ENCODE results near the gene HOXB8. TPM values are rescaled to one million over a fixed set of nuclear protein-coding genes. Genes with fewer than 3 reads are reported as not detected.

HOXB8 gene
- polyA plus RNA-seq (ENCODE audit: insufficient read length): 0.49 TPM

- DNase-seq: no peak
These were observed at the start of gene HOXB8 for GRCh38 chr17:48615047-48615962. Gene HOXB8 (minus strand): TSS chr17:48615292. CDS start chr17:48614704, 588 bp downstream.

GRCh38 chr17:48663134-48663924 is 48.2 kb upstream of the HOXB8 start:
- DNase-seq: no peak

- DNase-seq: no peak
These were observed 40.8 kb upstream of the HOXB8 start for GRCh38 chr17:48655913-48656312.

- no peak for DNase-seq
These were observed 34.6 kb upstream of the HOXB8 start for GRCh38 chr17:48649741-48650140.

GRCh38 chr17:48647963-48648245 is 32.8 kb upstream of the HOXB8 start:
- DNase-seq: no peak

GRCh38 chr17:48647103-48647962 is 32.2 kb upstream of the HOXB8 start:
- DNase-seq: no peak

- DNase-seq: no peak
These were observed 31.4 kb upstream of the HOXB8 start for GRCh38 chr17:48646183-48647102.

- DNase-seq: no peak
These were observed 30.6 kb upstream of the HOXB8 start for GRCh38 chr17:48645639-48646182.

- no peak for DNase-seq
These were observed 29.9 kb upstream of the HOXB8 start for GRCh38 chr17:48644910-48645557.

- DNase-seq: no peak
These were observed 29.1 kb upstream of the HOXB8 start for GRCh38 chr17:48644159-48644558.

- no peak for DNase-seq
These were observed 28.6 kb upstream of the HOXB8 start for GRCh38 chr17:48643697-48644012.

- no peak for DNase-seq
These were observed 28.0 kb upstream of the HOXB8 start for GRCh38 chr17:48642843-48643696.

- DNase-seq: no peak
These were observed 27.2 kb upstream of the HOXB8 start for GRCh38 chr17:48642059-48642842.

GRCh38 chr17:48641541-48642058 is 26.5 kb upstream of the HOXB8 start:
- DNase-seq: no peak

GRCh38 chr17:48640858-48641180 is 25.7 kb upstream of the HOXB8 start:
- DNase-seq: no peak

GRCh38 chr17:48639982-48640857 is 25.1 kb upstream of the HOXB8 start:
- DNase-seq: no peak

- DNase-seq: no peak
These were observed 24.0 kb upstream of the HOXB8 start for GRCh38 chr17:48639136-48639535.

All from hindlimb muscle (tissue), 1 donor.